Cardiac fibroblast (primary cell): ENCODE data around the gene NUDT17.

Source experiments
- DNase-seq, 2 donors: peaks; one replicate each; pipeline versions ENCODE4 v3.0.0 to v3.0.0-alpha.2; 2010; ENCODE audit warnings: low read depth in 2 of 2
- H3K4me3 ChIP-seq, 2 donors: replicated peaks in 1 of 2; 1 replicate in 1 of 2; 2 replicates in 1 of 2; pipeline ENCODE4 v1.5.1; 2011; ENCODE audit warnings: low read depth in 2 of 2, low read length in 2 of 2, mild to moderate bottlenecking in 2 of 2, moderate library complexity in 1 of 2
- CTCF ChIP-seq: IDR thresholded peaks from one replicate; pipeline ENCODE4 v1.5.1; 2011; ENCODE audit warnings: low read depth, mild to moderate bottlenecking, low read length, inconsistent platforms

The NUDT17 gene

GRCh38 chr1:145879775-145880174 is 34.3 kb downstream of the NUDT17 start:
- H3K4me3 ChIP-seq: no peak overlapping the region
- no peak for TF ChIP-seq CTCF
- DNase-seq: no peak

- TF ChIP-seq CTCF: no peak
- peak overlapping the region in 1 of 2 donors; percentile 64 for H3K4me3 ChIP-seq
- DNase-seq: peak; percentile 65 to 85
These were observed 39.2 kb downstream of the NUDT17 start for GRCh38 chr1:145884675-145885074.

- DNase-seq: peak; percentile 59 to 65
- peak within 1 kb of the TSS; percentile 64 to 67 for H3K4me3 ChIP-seq
- no peak for TF ChIP-seq CTCF
These were observed 40.4 kb downstream of the NUDT17 start, which contains the start of gene ANKRD35 for GRCh38 chr1:145885738-145886287. TSS of gene ANKRD35 (minus strand) at chr1:145885866. CDS start at chr1:145885758, 108 bp downstream.

GRCh38 chr1:145886390-145886789 is 41.0 kb downstream of the NUDT17 start:
- no peak for TF ChIP-seq CTCF
- H3K4me3 ChIP-seq: peak overlapping the region; percentile 64 to 67
- DNase-seq: no peak

- no peak for DNase-seq
- TF ChIP-seq CTCF: no peak
- no peak overlapping the region for H3K4me3 ChIP-seq
These were observed 41.4 kb downstream of the NUDT17 start for GRCh38 chr1:145886816-145887215.

GRCh38 chr1:145887631-145888030 is 42.2 kb downstream of the NUDT17 start:
- no peak overlapping the region for H3K4me3 ChIP-seq
- TF ChIP-seq CTCF: no peak
- no peak for DNase-seq

- no peak for DNase-seq
- no peak for TF ChIP-seq CTCF
- H3K4me3 ChIP-seq: no peak overlapping the region
These were observed 44.3 kb downstream of the NUDT17 start for GRCh38 chr1:145889722-145890121.
